Endothelial cell of umbilical vein (primary cell): Measurements from ENCODE around the gene C20orf141. TPM values are rescaled to one million over a fixed set of nuclear protein-coding genes. Genes with fewer than 3 reads are reported as not detected.

Experiments used
- BruUV-seq: library from RNA; stranded (reverse); fragments of 400-500 nt; replicated peaks from 2 replicates; lab custom pipeline; 2021; lab: Mats Ljungman, UMichigan
- CTCF ChIA-PET: fragments of 300-600, 350-600 bp; sonication (Branson Sonifier 250); formaldehyde crosslinking; loops from one replicate; lab custom pipeline; 2021; ENCODE audit warnings: antibody characterized with exemption, inconsistent platforms; lab: Charles Lee
- POLR2A ChIA-PET: fragments of 300-600, 350-600 bp; sonication (Branson Sonifier 250); formaldehyde crosslinking; loops from one replicate; lab custom pipeline; 2021; ENCODE audit warnings: antibody characterized with exemption, inconsistent platforms; lab: Charles Lee
- DNase-seq: peaks from one replicate; pipeline ENCODE4 v3.0.0-alpha.2; 2011; ENCODE audit warnings: low read depth, low spot score
- FAIRE-seq: peaks from 2 replicates; lab custom pipeline; 2011; peaks lifted over from hg19 to GRCh38; lab: Jason Lieb, UNC
- H2AFZ ChIP-seq: 2 replicates; pipeline ENCODE4 v1.6.0; 2012; ENCODE audit warnings: low read depth, low read length, control low read depth, inconsistent platforms
- H3K27ac ChIP-seq: 2 replicates; pipeline ENCODE4 v1.5.1; 2011; ENCODE audit warnings: low read depth, mild to moderate bottlenecking, control low read depth, low read length, moderate library complexity; ENCODE audit not compliant: insufficient read depth
- H3K27me3 ChIP-seq, 2 experiments: 2 replicates each; pipeline versions ENCODE4 v1.6.0 to v1.6.1; 2011; ENCODE audit warnings: low read length in 2 of 2, mixed read lengths in 1 of 2; ENCODE audit not compliant: control insufficient read depth in 2 of 2, insufficient read depth in 2 of 2
- H3K36me3 ChIP-seq, 2 experiments: 2 replicates in 1 of 2; 3 replicates in 1 of 2; pipeline ENCODE4 v1.5.1; 2011; ENCODE audit warnings: low read length in 2 of 2, mild to moderate bottlenecking in 1 of 2, moderate library complexity in 1 of 2; ENCODE audit not compliant: control insufficient read depth in 2 of 2, insufficient read depth in 2 of 2; ENCODE audit errors: extremely low read depth in 1 of 2
- H3K4me1 ChIP-seq: 3 replicates; pipeline ENCODE4 v1.5.1; 2011; ENCODE audit warnings: mild to moderate bottlenecking, low read length; ENCODE audit not compliant: control insufficient read depth, insufficient read depth; ENCODE audit errors: extremely low read depth
- H3K4me2 ChIP-seq: 2 replicates; pipeline ENCODE4 v1.6.1; 2011; ENCODE audit warnings: low read length, control low read depth, mixed read lengths; ENCODE audit not compliant: insufficient read depth
- H3K4me3 ChIP-seq, 3 experiments: fragments of 200-600 bp in 1 of 3; sonication (generic), shearing (Covaris generic) in 1 of 3; replicated peaks in 1 of 3; 2 replicates each; pipeline ENCODE4 v1.5.1; 2011 to 2016; ENCODE audit warnings: control low read depth in 3 of 3, low read length in 3 of 3, mild to moderate bottlenecking in 2 of 3, inconsistent platforms in 1 of 3, low read depth in 1 of 3, moderate library complexity in 1 of 3; ENCODE audit not compliant: insufficient read depth in 1 of 3
- H3K79me2 ChIP-seq: 2 replicates; pipeline ENCODE4 v1.6.0; 2012; ENCODE audit warnings: low read length, inconsistent platforms; ENCODE audit not compliant: control insufficient read depth, insufficient read depth
- H3K9ac ChIP-seq: replicated peaks from 2 replicates; pipeline ENCODE3; 2011; ENCODE audit warnings: low read length, control low read depth; ENCODE audit not compliant: insufficient read depth; ENCODE audit errors: extremely low read depth
- H3K9me1 ChIP-seq: replicated peaks from 3 replicates; pipeline ENCODE4 v1.6.0; 2011; ENCODE audit warnings: mild to moderate bottlenecking, low read length; ENCODE audit not compliant: control insufficient read depth, insufficient read depth; ENCODE audit errors: extremely low read depth
- H3K9me3 ChIP-seq: replicated peaks from 2 replicates; pipeline ENCODE4 v1.5.1; 2012; ENCODE audit warnings: low read length, inconsistent platforms; ENCODE audit not compliant: control insufficient read depth, insufficient read depth
- H4K20me1 ChIP-seq: replicated peaks from 2 replicates; pipeline ENCODE3; 2011; ENCODE audit warnings: mild to moderate bottlenecking, low read length; ENCODE audit not compliant: control insufficient read depth, insufficient read depth; ENCODE audit errors: extremely low read depth
- EZH2 ChIP-seq: IDR thresholded peaks from 2 replicates; pipeline ENCODE4 v1.6.1; 2012; ENCODE audit warnings: borderline replicate concordance, low read depth, mild to moderate bottlenecking, moderate library complexity, low read length, inconsistent platforms; ENCODE audit not compliant: severe bottlenecking
- FOS ChIP-seq: IDR thresholded peaks from 2 replicates; pipeline ENCODE4 v1.6.1; 2011; ENCODE audit warnings: mild to moderate bottlenecking, low read length, moderate library complexity, borderline replicate concordance; ENCODE audit not compliant: insufficient read depth
- GATA2 ChIP-seq: IDR thresholded peaks from 2 replicates; pipeline ENCODE4 v1.7.0; 2011; ENCODE audit warnings: low read depth, mild to moderate bottlenecking, moderate library complexity, mixed read lengths, low read length; ENCODE audit not compliant: insufficient read length, insufficient read depth
- JUN ChIP-seq: IDR thresholded peaks from 2 replicates; pipeline ENCODE4 v1.6.1; 2011; ENCODE audit warnings: borderline replicate concordance, low read depth; ENCODE audit not compliant: insufficient read length, insufficient read depth
- MYC ChIP-seq: IDR thresholded peaks from one replicate; pipeline ENCODE4 v1.6.1; 2011; ENCODE audit warnings: mild to moderate bottlenecking, low read depth, low read length
- POLR2A ChIP-seq: IDR thresholded peaks from 2 replicates; pipeline ENCODE4 v1.6.1; 2012; ENCODE audit warnings: low read depth, mild to moderate bottlenecking, control low read depth, low read length
- POLR2AphosphoS5 ChIP-seq: IDR thresholded peaks from 2 replicates; pipeline ENCODE4 v1.6.1; 2012; ENCODE audit warnings: low read depth, mild to moderate bottlenecking, control low read depth, low read length, moderate library complexity; ENCODE audit not compliant: insufficient read depth
- dilution Hi-C: fragments of 300-500 bp; cut with MboI; formaldehyde crosslinking; loops from one replicate; pipeline ENCODE4 v1.15.0; 2019; ENCODE audit warnings: low sequenced_read_pairs; ENCODE audit not compliant: extremely low pct_ligation_motif_present
- intact Hi-C: fragments of 100-400 bp; cut with micrococcal nuclease; formaldehyde crosslinking; loops from one replicate; pipeline ENCODE4 v1.10.0; 2022
- polyA plus RNA-seq, 4 experiments: library from polyadenylated mRNA; depleted of rRNA in 3 of 4; stranded (reverse) in 3 of 4; unstranded in 1 of 4; fragments of >200 nt; gene quantifications; 2 replicates each; pipeline versions ENCODE4 v1.2.1 to v1.2.3, GENCODE V29; 2011 to 2012; ENCODE audit warnings: missing spikeins in 1 of 4
- total RNA-seq: library from RNA; stranded (reverse); gene quantifications from 2 replicates; pipeline ENCODE4 v1.2.3, GENCODE V29; 2021
- TF ChIP-seq, protein P1 (sequence below): IDR thresholded peaks from 2 replicates; pipeline ENCODE4 v1.6.1; 2011; ENCODE audit not compliant: insufficient read depth, insufficient read length
- TF ChIP-seq, protein P2 (sequence below), 2 donors: IDR thresholded peaks; 1 replicate in 1 of 2; 2 replicates in 1 of 2; pipeline ENCODE4 v1.5.1; 2011; ENCODE audit warnings: low read length in 2 of 2, mild to moderate bottlenecking in 2 of 2, moderate library complexity in 2 of 2, control low read depth in 1 of 2, inconsistent platforms in 1 of 2, low read depth in 1 of 2; ENCODE audit not compliant: insufficient read depth in 1 of 2; ENCODE audit errors: extremely low read depth in 1 of 2

C20orf141 gene
- total and polyA plus RNA-seq, 2 donors (not counting 3 experiments of a cell fraction or from before 2014, with no cell fraction given), result not detected

DNA sequence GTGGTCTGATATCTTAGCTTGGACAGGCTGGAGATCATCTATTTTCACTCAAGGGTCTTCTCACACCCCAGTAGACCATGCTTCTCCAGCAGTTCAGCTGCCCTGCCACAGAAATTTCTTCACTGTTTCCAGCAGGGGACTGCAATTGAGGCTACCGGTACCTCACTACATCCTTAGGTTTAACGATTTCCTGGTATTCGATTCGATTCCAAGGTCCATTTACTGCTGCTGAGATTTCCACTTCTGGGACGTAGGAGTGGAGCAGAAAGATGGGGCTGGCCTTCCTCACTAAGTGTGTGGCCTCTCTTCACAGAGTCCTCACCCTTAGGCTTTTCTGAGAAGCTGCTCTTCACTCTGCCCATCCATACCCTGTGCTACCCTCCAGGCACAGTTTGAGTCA is 31.9 kb downstream of the C20orf141 start:
- no peaks in the 10 kb centered on the region for H3K4me1 ChIP-seq
- FAIRE-seq (no peak), DNase-seq (no peak)
- no peaks in the 10 kb centered on the region for H3K9me3 ChIP-seq
- H3K27ac ChIP-seq, result no peak overlapping the region
- no peak overlapping the region for H3K4me2 ChIP-seq
- H3K36me3 ChIP-seq, result no peaks in the 10 kb centered on the region
- TF ChIP-seq POLR2A, result no peak
- H4K20me1 ChIP-seq, result no peaks in the 10 kb centered on the region
- intact Hi-C loops, result no loop called here
- no peak overlapping the region for H3K9ac ChIP-seq
- no peaks in the 10 kb centered on the region for H3K27me3 ChIP-seq
- H3K79me2 ChIP-seq, result no peaks in the 10 kb centered on the region
- H3K4me3 ChIP-seq, result no peak overlapping the region
- ChIA-PET CTCF (interaction anchor here (0.7 to 1.7 kb wide), 2 partner anchors 10 to 94 kb away, joined by 4 read pairs; no protein-coding TSS in a partner anchor), POLR2A (no interaction called here)
- BruUV-seq, result no TSS peak
- H2AFZ ChIP-seq, result no peak overlapping the region
- H3K9me1 ChIP-seq, result no peaks in the 10 kb centered on the region
- dilution Hi-C loops, result no loop called here

DNA sequence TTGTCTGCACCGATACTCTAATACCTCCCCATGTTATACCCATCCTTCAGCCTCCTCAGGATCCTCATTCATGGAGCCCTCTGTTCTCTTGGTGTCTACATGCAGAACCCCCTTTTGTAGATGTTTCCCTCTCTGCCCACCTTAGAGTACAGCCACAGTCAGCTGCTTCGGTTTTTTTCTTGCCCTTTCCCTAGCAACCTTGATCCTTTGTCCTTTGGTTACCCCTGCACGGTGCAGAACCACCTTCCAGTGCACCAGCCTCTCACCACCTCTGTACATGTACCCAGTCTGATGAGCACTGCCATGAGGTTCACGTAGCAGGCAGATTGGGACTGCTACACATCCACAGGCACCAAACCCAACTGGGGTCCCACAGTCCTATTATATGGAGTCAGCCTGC is 33.0 kb downstream of the C20orf141 start:
- Histone ChIP-seq H3K4me3 (no peak overlapping the region), H3K9ac (no peak overlapping the region), H3K4me1 (no peaks in the 10 kb centered on the region), H4K20me1 (no peaks in the 10 kb centered on the region), H3K27ac (no peak overlapping the region), H3K27me3 (no peaks in the 10 kb centered on the region), H3K36me3 (no peaks in the 10 kb centered on the region), H2AFZ (no peak overlapping the region), H3K79me2 (no peaks in the 10 kb centered on the region), H3K9me3 (no peaks in the 10 kb centered on the region), H3K9me1 (no peaks in the 10 kb centered on the region), H3K4me2 (no peak overlapping the region)
- intact Hi-C loops, result no loop called here
- TF ChIP-seq EZH2 (no peak), GATA2 (no peak), FOS (no peak), MYC (no peak), POLR2A (no peak), POLR2AphosphoS5 (no peak), JUN (no peak)
- TF ChIP-seq, protein P1, sequence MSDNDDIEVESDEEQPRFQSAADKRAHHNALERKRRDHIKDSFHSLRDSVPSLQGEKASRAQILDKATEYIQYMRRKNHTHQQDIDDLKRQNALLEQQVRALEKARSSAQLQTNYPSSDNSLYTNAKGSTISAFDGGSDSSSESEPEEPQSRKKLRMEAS, result no peak
- TF ChIP-seq, protein P2, sequence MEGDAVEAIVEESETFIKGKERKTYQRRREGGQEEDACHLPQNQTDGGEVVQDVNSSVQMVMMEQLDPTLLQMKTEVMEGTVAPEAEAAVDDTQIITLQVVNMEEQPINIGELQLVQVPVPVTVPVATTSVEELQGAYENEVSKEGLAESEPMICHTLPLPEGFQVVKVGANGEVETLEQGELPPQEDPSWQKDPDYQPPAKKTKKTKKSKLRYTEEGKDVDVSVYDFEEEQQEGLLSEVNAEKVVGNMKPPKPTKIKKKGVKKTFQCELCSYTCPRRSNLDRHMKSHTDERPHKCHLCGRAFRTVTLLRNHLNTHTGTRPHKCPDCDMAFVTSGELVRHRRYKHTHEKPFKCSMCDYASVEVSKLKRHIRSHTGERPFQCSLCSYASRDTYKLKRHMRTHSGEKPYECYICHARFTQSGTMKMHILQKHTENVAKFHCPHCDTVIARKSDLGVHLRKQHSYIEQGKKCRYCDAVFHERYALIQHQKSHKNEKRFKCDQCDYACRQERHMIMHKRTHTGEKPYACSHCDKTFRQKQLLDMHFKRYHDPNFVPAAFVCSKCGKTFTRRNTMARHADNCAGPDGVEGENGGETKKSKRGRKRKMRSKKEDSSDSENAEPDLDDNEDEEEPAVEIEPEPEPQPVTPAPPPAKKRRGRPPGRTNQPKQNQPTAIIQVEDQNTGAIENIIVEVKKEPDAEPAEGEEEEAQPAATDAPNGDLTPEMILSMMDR (IDR thresholded peaks at IDR 0.05; ENCODE audit: extremely low read depth in 1 of 2, insufficient read depth in 1 of 2, low read depth in 1 of 2, low read length in 2 of 2), result no peak
- no TSS peak for BruUV-seq
- POLR2A ChIA-PET, result no interaction called here
- dilution Hi-C loops, result no loop called here
- CTCF ChIA-PET, result interaction anchor here (5.5 kb wide), 1 partner anchor 92 kb away, joined by 171 read pairs; no protein-coding TSS in a partner anchor
- DNase-seq, result no peak
- no peak for FAIRE-seq
